H7 (cell line): ENCODE data around the gene PGPEP1. TPM values are rescaled to one million over a fixed set of nuclear protein-coding genes. Genes with fewer than 3 reads are reported as not detected.
"Not testable (repeated sequence)": the region's sequence is repeated elsewhere in the genome, so short reads cannot be mapped to it uniquely, and the experiment has no call there.

Experiments
- DNase-seq: peaks from one replicate; pipeline ENCODE4 v3.0.0; 2012
- H3K27me3 ChIP-seq: 2 replicates; pipeline ENCODE4 v1.6.0; 2011; ENCODE audit warnings: mild to moderate bottlenecking, low read length; ENCODE audit not compliant: control insufficient read depth, insufficient read depth
- H3K36me3 ChIP-seq: replicated peaks from 2 replicates; pipeline ENCODE4 v1.5.1; 2011; ENCODE audit warnings: low read length; ENCODE audit not compliant: control insufficient read depth, insufficient read depth
- H3K4me3 ChIP-seq: 2 replicates; pipeline ENCODE4 v1.5.1; 2011; ENCODE audit warnings: low read depth, mild to moderate bottlenecking, control low read depth, low read length, moderate library complexity; ENCODE audit not compliant: insufficient read depth
- total RNA-seq: library from RNA; depleted of rRNA; stranded (reverse); fragments of >200 nt; shearing (Covaris generic); gene quantifications from 2 replicates; pipeline ENCODE4 v1.2.3, GENCODE V29; 2014

The PGPEP1 gene
- total RNA-seq, 1 experiment from 2014 or later, result 11.5 TPM

DNA sequence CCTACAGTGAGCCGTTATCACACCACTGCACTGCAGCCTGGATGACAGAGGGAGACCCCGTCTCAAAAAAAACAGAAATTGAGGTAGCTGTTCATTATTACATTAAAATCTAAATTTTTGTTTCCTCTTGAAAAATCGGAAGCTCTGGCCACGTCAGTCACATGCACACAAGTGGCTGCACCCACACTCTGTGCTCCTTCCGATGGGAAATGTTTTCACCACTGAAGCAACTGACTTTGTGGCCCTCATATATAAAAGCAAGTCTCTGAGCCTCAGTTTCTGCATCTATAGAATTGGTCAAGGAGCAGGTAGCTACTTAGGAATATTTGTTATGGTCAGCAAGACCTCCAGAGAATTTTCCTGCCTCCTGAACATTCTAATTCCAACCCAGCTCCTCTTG is 52.5 kb downstream of the PGPEP1 start:
- Histone ChIP-seq H3K4me3 (no peak overlapping the region), H3K36me3 (no peaks in the 10 kb centered on the region), H3K27me3 (peaks cover 4% of the 10 kb centered on the region; the same call in 1 of the 2 replicates)
- DNase-seq, result no peak

DNA sequence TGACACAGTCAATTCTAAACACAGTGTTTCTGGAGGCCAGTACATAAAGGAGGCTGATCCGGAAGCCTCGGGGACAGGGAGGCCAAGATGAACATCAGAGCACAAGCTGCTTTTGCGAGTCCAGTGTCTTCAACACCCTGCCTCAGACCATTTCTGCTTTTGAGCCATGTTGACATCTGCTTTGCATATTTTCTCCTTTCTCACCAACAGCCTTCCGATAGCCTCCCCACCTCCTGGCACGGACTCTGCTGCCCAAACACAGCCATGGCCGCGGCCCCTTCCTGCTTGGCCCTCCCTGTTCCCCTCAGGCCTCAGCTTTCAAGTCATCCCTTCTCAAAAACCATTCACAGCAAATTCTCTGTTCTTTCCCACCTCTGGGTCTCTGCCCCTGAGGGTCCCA is 53.4 kb downstream of the PGPEP1 start:
- H3K4me3 ChIP-seq, result no peak overlapping the region
- H3K36me3 ChIP-seq, result no peaks in the 10 kb centered on the region
- no peak for DNase-seq
- no peaks in the 10 kb centered on the region for H3K27me3 ChIP-seq

DNA sequence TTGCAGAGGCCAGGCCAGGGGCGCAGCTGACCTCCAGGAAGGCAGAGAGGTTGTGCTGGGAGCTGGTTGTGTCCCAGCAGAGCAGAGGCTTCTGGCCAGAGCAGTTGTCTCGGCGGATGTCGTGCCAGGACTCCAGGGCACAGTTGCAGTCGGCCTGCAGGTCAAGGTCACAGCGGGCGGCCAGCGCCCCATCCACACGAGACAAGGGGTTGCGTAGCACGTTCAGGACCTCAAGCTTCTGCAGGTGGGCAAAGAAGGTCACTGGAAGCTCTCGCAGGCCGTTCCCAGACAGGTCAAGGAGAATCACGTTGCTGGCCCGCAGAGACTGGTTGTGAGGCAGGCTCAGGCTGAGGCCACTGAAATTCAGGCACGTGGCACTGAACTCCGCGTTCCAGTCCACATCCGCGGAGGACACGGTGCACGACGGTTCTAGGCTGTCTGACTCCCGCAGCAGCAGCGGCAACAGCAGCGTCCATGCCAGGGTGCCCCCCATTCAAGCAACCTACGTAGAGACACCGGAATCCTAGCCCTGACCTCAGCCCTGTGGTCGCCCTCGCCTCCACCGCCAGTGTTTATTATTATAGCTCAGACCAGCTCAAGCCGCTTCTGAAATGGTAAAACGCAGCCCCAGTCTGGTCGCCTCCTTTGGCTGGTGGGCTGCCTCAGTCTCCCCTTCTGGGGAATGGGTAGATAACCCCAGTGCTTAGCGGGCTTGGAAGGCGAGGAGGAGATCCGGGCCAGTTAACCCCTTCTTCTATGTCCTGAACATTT is 56.3 kb downstream of the PGPEP1 start:
- no peak for DNase-seq
- Histone ChIP-seq H3K4me3 (no peak overlapping the region), H3K27me3 (no peaks in the 10 kb centered on the region), H3K36me3 (no peaks in the 10 kb centered on the region)

DNA sequence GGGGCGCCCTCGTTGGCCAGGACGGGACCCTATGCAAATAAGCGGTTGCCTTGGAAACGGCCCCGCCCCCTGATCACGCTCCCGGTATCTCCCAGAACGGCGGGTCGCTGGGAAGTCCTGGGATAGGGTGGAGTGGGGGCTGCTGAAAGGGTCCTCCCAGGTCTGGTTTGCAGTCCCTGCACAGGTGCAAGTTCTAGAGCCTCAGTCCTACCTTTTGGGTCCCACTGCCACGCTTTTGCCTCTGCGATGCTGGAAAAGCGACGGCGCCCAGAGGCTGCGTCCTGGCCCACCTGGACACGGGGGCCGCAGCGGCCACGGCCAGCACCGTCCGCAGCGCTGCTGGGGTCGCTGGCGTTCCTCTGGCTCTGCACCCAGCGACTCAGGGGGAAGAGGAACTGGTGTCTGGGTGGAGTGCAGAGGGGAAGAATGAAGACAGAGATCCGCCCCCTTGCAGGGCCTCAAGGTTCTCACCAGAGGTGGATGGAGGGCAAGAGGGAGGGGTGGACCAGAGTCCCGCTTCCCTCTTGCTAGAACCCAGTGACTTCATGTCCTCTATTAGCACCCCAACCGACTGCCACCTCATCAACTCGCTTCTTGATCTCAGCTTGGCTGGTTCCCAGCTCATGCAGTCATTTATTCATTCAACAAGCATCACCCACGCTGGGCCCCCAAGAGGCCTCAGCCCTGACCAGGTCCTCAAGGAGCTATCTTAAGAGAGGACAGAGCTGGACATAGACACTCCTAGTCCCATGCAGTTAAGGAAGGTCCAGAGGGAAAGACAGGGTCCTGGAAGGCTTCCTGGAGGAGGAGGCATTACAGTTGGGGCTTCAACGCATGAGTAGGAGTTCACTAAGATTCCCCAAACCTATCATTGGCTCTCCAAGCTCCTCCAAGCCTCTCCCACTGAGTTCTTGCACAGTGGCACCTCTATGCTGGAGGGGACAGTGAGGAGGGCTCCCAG is 57.1 kb downstream of the PGPEP1 start, which contains the start of gene LRRC25:
Gene LRRC25, minus strand, starts transcription at position 381 of the 961 bp plus-strand sequence. CDS start 659 bp downstream, outside the sequence.
- H3K4me3 ChIP-seq, result no peak within 1 kb of the TSS
- peak; percentile 95 for DNase-seq

DNA sequence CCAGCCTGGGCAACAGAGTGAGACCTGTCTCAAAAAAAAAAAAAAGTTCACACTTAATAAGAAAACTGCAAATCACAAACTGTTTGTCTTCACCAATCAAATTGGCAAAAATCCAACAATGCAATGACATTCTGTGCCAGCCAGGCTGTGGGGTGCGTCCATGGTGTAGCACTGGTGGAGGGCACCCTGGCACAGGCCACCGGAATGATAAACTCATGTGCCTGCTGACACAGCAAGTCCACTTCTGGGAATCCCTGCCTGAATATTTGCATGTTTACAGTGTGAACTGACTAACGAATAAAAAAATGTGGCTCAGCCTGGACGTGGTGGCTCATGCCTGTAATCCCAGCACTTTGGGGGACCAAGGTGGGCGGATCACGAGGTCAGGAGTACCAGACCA is 58.6 kb downstream of the PGPEP1 start:
- Histone ChIP-seq H3K27me3 (no peaks in the 10 kb centered on the region), H3K4me3 (no peak overlapping the region), H3K36me3 (no peaks in the 10 kb centered on the region)
- DNase-seq, result no peak

More for the DNA sequence above, 57.1 kb downstream of the PGPEP1 start, which contains the start of gene LRRC25:
- no peaks in the 10 kb centered on the region for H3K27me3 ChIP-seq
- no peaks in the 10 kb centered on the region for H3K36me3 ChIP-seq

DNA sequence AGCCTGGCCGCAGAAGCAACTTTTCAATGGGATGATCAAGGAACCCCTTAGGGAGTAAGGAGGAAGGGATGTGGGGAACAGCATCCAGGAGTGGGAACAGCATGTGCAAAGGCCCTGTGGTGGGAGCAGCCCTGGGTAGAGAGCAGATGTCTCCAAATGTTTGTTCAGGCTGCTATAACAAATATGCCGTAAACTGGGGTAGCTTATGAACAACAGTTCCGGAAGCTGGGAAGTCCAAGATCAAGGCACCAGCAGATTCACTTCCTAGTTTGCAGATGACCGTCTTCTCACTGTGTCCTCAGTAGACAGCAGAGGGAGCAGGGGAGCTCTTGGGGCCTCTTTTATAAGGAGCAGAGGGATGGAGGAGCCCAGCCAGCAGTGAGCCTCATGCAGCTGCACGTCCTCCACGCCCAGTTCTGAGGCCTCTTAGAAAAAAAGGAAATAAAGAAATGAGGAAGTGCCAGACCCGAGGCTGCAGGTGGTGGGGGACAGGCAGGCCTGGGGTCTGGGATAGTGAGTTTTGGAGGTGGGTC is 61.2 kb downstream of the PGPEP1 start:
- H3K36me3 ChIP-seq, result no peaks in the 10 kb centered on the region
- H3K4me3 ChIP-seq, result no peak overlapping the region
- DNase-seq, result peak; percentile 81
- H3K27me3 ChIP-seq, result no peaks in the 10 kb centered on the region

DNA sequence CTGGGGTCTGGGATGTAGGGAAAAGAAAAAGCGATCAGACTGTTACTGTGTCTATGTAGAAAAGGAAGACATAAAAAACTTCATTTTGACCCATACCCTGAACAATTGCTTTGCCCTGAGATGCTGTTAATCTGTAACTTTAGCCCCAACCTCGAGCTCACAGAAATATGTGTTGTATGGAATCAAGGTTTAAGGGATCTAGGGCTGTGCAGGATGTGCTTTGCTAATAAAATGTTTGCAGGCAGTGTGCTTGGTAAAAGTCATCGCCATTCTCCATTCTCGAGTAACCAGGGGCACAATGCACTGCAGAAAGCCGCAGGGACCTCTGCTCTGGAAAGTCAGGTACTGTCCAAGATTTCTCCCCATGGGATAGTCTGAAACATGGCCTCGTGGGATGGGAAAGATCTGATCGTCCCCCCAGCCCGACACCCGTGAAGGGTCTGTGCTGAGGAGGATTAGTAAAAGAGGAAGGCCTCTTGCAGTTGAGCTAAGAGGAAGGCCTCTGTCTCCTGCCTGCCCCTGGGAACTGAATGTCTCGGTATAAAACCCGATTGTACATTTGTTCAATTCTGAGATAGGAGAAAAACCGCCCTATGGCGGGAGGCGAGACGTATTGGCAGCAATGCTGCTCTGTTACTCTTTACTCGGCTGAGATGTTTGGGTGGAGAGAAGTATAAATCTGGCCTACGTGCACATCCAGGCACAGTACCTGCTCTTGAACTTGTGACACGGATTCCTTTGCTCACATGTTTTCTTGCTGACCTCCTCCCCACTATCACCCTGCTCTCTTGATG is 62.3 kb downstream of the PGPEP1 start:
- not testable (repeated sequence) for H3K4me3 ChIP-seq, H3K27me3 ChIP-seq, DNase-seq, H3K36me3 ChIP-seq

DNA sequence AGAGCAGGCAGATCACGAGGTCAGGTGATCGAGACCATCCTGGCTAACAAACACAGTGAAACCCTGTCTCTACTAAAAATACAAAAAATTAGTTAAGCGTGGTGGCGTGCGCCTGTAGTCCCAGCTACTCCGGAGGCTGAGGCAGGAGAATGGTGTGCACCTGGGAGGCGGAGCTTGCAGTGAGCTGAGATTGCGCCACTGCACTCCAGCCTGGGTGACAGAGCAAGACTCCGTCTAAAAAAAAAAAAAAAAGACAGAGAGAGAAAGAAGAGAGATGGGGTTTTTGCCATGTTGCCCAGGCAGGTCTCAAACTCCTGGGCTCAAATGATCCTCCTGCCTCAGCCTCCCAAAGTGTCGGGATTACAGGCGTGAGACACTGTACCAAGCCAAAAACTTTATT is 65.4 kb downstream of the PGPEP1 start:
- H3K27me3 ChIP-seq, DNase-seq, H3K36me3 ChIP-seq: not testable (repeated sequence)

DNA sequence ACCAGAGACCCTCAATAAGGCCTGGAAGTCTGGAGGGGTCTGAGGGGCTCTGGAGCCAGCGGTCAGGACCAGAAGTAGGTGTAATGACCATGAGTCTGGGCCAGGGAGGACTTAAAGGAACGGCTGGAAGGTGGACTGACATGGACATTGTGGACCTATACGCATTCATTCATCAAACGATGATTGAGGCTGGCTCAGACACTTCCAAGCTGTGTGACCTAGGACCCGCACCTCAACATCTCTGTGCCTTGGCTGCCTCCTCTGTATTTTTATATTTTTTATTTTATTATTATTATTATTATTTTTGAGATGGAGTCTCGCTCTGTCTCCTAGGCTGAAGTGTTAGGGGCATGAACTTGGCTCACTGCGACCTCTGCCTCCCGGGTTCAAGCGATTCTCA is 66.4 kb downstream of the PGPEP1 start:
- no peaks in the 10 kb centered on the region for H3K36me3 ChIP-seq
- no peaks in the 10 kb centered on the region for H3K27me3 ChIP-seq

More for the DNA sequence above, 65.4 kb downstream of the PGPEP1 start:
- H3K4me3 ChIP-seq, result not testable (repeated sequence)

DNA sequence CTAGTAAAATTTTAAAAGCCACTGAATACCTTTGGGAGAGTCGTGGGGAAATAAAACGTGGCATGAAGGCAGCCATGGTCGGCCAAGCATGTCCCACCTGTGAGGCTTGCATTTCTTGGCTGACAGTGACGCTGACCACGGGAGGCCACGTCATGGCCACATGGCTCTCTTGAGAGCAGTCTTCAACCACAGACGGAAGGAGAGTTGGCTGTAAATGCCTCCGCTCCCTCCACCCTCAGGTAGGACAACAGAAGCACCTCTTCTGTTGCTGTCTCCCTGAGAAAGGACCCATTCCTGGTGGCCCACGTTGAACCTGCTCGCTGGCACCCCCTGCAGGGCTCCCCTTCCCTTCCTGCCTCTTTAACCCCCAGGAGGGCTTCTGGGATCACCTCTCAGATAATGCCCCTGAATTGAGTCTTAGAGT is 67.7 kb downstream of the PGPEP1 start:
- H3K27me3 ChIP-seq, result no peaks in the 10 kb centered on the region
- no peak overlapping the region for H3K4me3 ChIP-seq
- DNase-seq, result peak; percentile 83
- no peaks in the 10 kb centered on the region for H3K36me3 ChIP-seq

More for the DNA sequence above, 66.4 kb downstream of the PGPEP1 start:
- no peak for DNase-seq
- H3K4me3 ChIP-seq, result no peak overlapping the region

DNA sequence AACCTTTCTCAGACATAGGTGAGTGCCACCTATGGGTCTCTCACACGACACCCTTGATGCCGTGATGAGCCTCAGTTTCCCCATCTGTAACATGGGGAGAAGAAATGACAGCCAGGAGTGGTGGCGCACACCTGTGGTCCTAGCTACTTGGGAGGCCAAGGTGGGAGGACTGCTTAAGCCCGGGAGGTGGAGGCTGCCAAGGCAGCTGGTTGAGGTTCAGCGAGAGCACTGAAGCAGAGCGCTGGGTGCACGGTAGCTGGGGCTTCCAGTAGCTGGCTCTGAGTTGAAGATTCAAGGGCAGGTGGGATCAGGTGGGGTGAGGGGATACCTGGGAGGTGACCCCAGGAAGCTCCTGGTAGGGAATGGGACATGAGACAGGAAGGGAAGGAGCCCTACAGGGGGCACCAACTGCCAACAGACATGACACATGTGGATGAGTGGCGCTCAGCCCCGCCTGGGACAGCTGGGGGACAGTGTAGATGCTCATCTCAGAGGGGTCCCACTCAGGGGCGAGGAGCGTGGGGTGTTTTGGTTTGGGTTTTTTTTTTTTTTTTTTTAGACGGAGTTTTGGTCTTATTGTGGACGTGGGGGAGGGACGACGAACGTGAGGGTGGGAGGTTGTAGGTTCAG is 72.3 kb downstream of the PGPEP1 start:
- no peak overlapping the region for H3K4me3 ChIP-seq
- DNase-seq, result peak; percentile 46
- H3K27me3 ChIP-seq, result no peaks in the 10 kb centered on the region
- H3K36me3 ChIP-seq, result no peaks in the 10 kb centered on the region

DNA sequence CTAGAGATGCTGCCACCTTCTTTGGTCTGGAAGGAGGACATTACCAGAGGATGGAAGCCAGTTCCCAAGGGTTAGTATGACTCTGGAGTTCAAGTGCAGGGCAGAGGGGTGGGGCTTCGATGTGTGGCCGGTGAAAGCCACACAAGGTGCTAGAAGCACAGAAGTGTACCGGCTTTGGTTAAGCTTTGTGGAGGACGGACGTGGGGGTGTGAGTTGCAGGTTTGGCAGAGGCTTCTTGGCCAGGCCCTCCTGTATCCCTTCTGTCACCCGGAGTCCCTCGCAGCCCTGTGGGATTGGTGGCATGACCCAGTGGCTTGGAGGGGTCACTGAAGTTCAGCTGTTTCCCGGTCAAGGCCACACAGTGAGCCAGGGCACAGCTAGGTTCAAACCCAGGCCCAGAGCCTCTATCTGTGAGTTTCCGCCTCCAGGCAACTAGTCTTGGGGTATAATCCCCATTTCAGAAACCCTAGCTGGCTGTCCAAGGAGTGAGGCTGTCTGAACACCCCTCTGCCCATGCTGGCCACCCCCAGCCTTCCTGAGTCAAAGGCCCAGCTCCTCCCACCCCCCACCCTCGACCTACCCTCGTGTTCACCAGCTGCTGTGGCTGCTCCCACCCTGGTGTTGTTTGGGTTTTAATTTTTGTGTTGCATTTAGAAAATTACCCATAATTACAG is 74.2 kb downstream of the PGPEP1 start:
- Histone ChIP-seq H3K27me3 (peaks cover 13% of the 10 kb centered on the region), H3K4me3 (no peak overlapping the region), H3K36me3 (no peaks in the 10 kb centered on the region)
- DNase-seq, result peak; percentile 58

DNA sequence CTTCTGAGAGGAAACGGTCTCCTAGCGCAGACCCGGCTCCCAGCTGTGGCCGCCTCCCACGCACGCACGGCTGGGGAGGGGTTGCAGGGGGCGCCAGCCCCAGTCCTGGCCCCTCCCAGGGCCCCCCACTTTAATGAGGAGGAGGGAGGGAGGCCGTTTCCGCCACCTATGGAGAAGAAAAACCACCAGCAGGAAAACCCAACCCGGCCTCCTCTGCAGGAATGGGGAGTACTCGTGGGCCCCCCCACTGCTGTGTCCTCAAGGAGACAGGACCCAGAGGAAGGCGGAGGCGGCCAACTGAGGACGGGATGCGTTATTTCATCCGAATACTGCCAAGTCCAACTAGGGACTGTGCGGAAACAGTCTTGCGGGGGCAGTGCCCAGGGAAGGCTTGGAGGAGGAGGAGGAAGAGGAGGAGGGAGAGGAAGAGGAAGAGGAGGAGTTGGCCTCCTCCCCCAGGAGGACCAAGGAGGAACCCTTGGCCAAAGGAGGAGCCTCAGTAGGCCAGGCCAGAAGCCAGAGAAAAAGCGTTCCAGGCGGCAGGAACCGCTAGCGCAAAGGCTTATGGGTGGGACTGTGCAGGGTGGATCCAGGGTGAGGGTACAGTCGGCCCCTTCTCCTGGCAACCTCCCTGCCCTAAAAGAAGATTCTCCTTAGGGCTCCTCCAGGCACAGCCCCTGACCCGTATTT is 74.9 kb downstream of the PGPEP1 start:
- Histone ChIP-seq H3K27me3 (peaks cover 19% of the 10 kb centered on the region), H3K36me3 (no peaks in the 10 kb centered on the region), H3K4me3 (no peak overlapping the region)
- peak; percentile 54 for DNase-seq
